Cardiac septum (tissue), 1 donor: ENCODE measurements around the gene SCN7A. TPM values are rescaled to one million over a fixed set of nuclear protein-coding genes. Genes with fewer than 3 reads are reported as not detected.
A peak's percentile ranks its signal among the peaks of the same experiment; 100 is the strongest.
"Not testable (repeated sequence)": the region's sequence is repeated elsewhere in the genome, so short reads cannot be mapped to it uniquely, and the experiment has no call there.

ENCODE experiments used
- DNase-seq: peaks from one replicate; pipeline ENCODE4 v3.0.0-alpha.2; 2020; ENCODE audit warnings: low spot score
- intact Hi-C: fragments of 100-400 bp; cut with DNase I; formaldehyde crosslinking; loops from one replicate; pipeline ENCODE4 v1.14.0; 2022
- total RNA-seq: library from RNA; stranded (reverse); fragmentation: NEBNext Ultra II Directional; extraction: Animal tissue kit (Norgen Biotek cat#: 25700); gene quantifications from one replicate; pipeline ENCODE4 v1.2.1, GENCODE V29; 2021
- donor health status: DM: no; HTN: no; CAD: no.

Gene SCN7A
- total RNA-seq, 1 donor from 2014 or later = 13.0 TPM

GRCh38 chr2:166410828-166411472, 83.1 kb downstream of the SCN7A start:
- intact Hi-C loops = no loop called here
- no peak for DNase-seq

- DNase-seq, intact Hi-C loops: not testable (repeated sequence)
Observed at GRCh38 chr2:166407746-166408145, 86.3 kb downstream of the SCN7A start.

GRCh38 chr2:166406374-166406773, 87.7 kb downstream of the SCN7A start:
- DNase-seq = no peak
- intact Hi-C loops = no loop called here

DNA sequence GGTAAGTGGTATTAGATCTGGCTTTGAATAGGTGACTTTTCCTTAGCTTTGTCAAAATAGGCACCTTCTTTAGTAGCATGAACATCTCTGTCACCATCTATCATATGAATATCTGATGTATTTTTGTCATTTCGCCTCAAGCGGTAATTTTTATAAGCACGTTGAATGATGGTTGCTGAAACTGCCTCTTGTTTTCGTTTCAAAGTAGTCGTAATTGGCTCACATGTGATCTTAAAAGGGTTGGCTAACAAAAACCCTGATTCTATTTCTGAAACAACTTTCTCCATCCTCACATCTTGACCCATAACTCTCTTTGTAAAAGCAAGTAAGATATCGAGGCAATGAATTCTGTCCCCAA, 88.5 kb downstream of the SCN7A start:
- intact Hi-C loops = no loop called here
- DNase-seq = no peak

- intact Hi-C loops = no loop called here
- no peak for DNase-seq
Observed at GRCh38 chr2:166404831-166405568, 89.0 kb downstream of the SCN7A start.

- intact Hi-C loops = no loop called here
- DNase-seq = no peak
Observed at GRCh38 chr2:166394245-166394644, 99.8 kb downstream of the SCN7A start.

DNA sequence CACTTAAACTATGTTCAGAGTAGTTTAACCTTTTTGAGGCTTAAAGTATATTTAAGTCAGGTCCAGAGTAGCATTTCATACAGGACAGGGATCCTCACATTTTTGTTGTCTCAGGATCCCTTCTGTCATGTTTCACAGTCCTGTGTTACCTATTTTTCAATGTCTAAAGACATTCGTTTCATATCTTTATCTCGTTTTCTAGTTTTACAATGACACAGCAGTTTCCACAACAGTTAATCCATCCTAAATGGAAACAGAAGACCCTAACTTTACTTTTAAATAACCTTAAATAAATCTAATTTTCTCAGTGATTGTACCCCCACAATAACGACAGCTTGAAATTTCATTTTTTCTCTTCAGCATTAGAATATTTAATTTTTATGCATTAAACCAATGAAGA, 101.0 kb downstream of the SCN7A start:
- DNase-seq = no peak
- intact Hi-C loops = no loop called here

DNA sequence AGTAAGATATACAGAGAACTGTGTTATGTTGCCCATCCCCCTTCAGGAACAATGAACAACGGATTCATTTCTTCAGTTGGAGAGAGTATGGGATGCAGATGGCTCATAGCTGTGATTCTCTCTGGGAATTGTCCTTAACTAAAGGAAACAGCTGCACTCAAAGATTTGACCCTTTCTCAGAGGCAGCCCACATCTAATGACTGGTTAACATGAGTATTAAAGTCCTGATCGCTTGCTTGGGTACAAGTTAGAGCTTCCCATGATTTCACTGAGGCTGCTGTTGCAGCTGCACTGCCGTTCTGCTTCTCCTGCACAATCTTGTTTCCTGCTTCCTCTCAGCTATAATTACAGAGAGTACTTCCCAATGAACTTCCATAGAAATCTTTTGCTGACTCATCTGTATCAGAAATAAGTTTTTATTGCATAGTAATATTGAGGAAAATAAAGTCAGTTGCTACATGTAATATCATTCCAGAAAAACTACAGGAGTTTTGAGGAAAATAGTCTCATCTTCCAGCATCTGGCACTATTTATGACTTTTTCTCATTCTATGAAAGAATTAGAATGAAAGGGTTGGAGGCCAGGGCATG, 105.5 kb downstream of the SCN7A start:
- DNase-seq = no peak

GRCh38 chr2:166385313-166385712, 108.7 kb downstream of the SCN7A start:
- intact Hi-C loops = no loop called here
- DNase-seq = no peak

More for the DNA sequence above, 105.5 kb downstream of the SCN7A start:
- intact Hi-C loops = no loop called here

GRCh38 chr2:166384774-166385173, 109.3 kb downstream of the SCN7A start:
- DNase-seq = no peak

GRCh38 chr2:166382448-166382847, 111.6 kb downstream of the SCN7A start:
- intact Hi-C loops = no loop called here
- DNase-seq = no peak

More at GRCh38 chr2:166384774-166385173, 109.3 kb downstream of the SCN7A start:
- intact Hi-C loops = no loop called here

- intact Hi-C loops = no loop called here
- DNase-seq = no peak
Observed at GRCh38 chr2:166380615-166381014, 113.4 kb downstream of the SCN7A start.

DNA sequence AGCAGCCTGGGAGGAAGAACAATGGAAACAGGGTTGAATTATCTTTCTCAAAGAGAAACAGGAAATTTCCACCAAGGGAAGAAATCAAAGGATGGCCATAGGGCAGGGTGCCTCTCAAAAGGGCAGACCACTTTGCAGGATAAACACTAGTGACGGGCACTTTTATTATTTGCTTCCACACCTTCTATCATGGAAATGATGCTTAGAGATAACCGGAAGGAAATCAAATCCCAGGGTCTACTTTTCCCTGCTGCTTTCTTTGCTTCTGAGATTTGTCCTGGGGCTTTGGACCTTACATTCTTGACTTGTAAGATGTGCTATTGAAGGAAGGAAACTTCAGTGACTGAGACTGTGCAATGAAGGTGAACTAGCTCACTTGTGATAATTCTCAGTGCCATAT, 117.2 kb downstream of the SCN7A start:
- no peak for DNase-seq
- intact Hi-C loops = no loop called here

GRCh38 chr2:166376488-166376828, 117.6 kb downstream of the SCN7A start:
- intact Hi-C loops = no loop called here
- DNase-seq = no peak

- peak; percentile 88 for DNase-seq
- intact Hi-C loops = no loop called here
Observed at GRCh38 chr2:166375736-166376487, 118.1 kb downstream of the SCN7A start, which contains the start of gene SCN9A. Gene SCN9A (minus strand): TSS chr2:166375944. CDS start chr2:166311756, 64,188 bp downstream.

GRCh38 chr2:166375195-166375735, 118.8 kb downstream of the SCN7A start:
- DNase-seq = no peak
- intact Hi-C loops = no loop called here

- intact Hi-C loops = no loop called here
- DNase-seq = no peak
Observed at GRCh38 chr2:166373951-166374350, 120.1 kb downstream of the SCN7A start.

GRCh38 chr2:166373539-166373938, 120.5 kb downstream of the SCN7A start:
- intact Hi-C loops = no loop called here
- DNase-seq = no peak

GRCh38 chr2:166373105-166373504, 120.9 kb downstream of the SCN7A start:
- DNase-seq = no peak
- intact Hi-C loops = no loop called here

DNA sequence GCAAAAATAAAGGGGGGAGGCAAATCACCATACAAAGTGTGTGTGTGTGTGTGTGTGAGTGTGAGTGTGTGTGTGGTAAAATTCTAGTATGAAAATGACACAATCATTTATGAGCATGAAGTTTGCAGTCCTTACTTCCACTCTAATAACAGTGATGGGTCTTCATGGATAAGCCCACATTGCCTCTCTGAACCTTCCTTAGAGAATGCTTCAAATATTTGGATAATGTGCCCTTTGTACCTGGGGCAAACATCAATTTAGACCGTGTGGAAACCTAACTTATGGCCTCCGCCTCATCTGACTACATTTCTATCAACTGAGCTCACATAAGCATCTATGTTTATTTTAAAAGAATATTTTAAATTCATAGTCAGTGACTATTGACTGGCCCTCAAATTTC, 122.0 kb downstream of the SCN7A start:
- DNase-seq = no peak
- intact Hi-C loops = no loop called here
